Right renal cortex interstitium (tissue), 3 donors: ENCODE results near the gene NAT14. TPM values are rescaled to one million over a fixed set of nuclear protein-coding genes. Genes with fewer than 3 reads are reported as not detected.
A peak's percentile ranks its signal among the peaks of the same experiment; 100 is the strongest.

Experiments
- DNase-seq, 3 donors: peaks; one replicate each; pipeline ENCODE4 v3.0.0-alpha.2; 2013; ENCODE audit warnings: low read depth in 3 of 3, low spot score in 2 of 3
- polyA plus RNA-seq, 3 donors: library from polyadenylated mRNA; unstranded; fragments of 120-200 nt; gene quantifications; one replicate each; pipeline ENCODE4 v1.2.1, GENCODE V29; 2013; ENCODE audit not compliant: insufficient read length in 3 of 3

NAT14 gene
- polyA plus RNA-seq, 3 donors = 44.7 to 51.7 (median 45.9) TPM

DNA sequence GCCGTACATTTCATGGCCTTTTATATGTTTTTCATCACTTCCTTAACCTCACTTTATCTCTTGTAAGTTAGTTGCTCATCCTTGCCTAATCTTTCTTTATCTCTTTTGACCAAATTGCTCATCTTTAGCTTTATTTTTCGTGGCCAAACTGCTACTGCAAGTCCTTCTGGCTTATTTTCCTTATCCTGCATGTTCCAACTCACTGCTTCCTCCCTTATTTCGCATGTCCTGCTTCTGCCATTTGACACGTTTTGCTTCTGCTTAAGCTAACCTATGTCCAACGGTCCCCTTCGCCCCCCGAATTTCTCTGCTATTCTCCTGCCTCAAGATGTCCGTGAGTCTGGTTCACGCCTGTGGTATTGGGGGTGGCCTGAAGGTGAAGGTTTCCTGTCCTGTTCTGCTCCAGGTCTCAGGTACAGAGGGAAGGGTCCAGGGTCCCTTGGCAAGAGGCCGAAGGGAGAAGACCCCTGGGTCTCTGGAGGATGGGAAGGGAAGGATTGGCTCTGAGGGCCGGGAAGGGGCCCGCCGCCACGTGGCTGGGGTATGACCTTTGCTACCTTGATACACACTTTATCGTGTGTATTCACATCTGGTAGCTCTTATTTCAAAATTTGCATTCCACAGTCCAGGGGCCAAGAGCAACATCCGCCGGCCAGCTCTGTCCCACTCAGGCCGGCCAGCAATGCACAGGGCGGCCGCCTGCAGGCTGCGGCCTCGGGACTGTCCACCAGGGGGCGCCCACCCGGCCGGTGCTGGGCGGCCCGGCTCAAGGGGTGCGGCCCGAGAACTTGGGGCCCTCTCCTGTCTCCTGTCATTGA lies 17.5 kb upstream of the NAT14 start:
- DNase-seq = no peak

- DNase-seq = no peak
These were observed 17.0 kb upstream of the NAT14 start for GRCh38 chr19:55468054-55468393.

DNA sequence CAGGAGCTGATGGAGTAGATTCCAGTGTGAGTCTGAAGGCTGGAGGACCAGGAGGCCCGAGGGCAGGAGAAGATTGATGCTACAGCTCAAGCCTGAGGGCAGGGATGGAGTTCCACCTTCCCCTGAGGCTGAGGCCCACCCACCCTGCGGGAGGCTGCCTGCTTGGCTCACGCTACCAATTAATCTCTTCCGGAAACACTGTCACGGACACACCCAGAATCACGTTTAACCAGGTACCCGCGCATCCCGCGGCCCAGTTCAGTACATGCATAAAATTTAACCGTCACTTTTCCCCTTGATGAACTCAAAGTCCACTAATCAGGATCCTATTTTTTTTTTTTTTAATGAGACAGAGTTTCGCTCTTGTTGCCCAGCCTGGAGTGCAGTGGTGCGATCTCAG lies 13.7 kb upstream of the NAT14 start:
- no peak for DNase-seq

GRCh38 chr19:55472463-55472862 lies 12.5 kb upstream of the NAT14 start:
- DNase-seq = no peak

- no peak for DNase-seq
These were observed 11.6 kb upstream of the NAT14 start for GRCh38 chr19:55473225-55474012.

GRCh38 chr19:55474269-55475265 lies 10.4 kb upstream of the NAT14 start:
- DNase-seq = no peak

GRCh38 chr19:55476100-55476775 lies 8.8 kb upstream of the NAT14 start, which contains the start of gene ZNF628:
TSS of gene ZNF628 (plus strand) at chr19:55476617. CDS start at chr19:55479911, 3,294 bp downstream.
- peak; percentile 95 to 98 (median 97) for DNase-seq

- DNase-seq = no peak
These were observed 7.1 kb upstream of the NAT14 start for GRCh38 chr19:55477905-55478304.

GRCh38 chr19:55478364-55478763 lies 6.6 kb upstream of the NAT14 start:
- no peak for DNase-seq

- DNase-seq = no peak
These were observed 5.9 kb upstream of the NAT14 start for GRCh38 chr19:55479045-55479444.

- DNase-seq = no peak
These were observed 5.3 kb upstream of the NAT14 start for GRCh38 chr19:55479451-55480230.

- DNase-seq = no peak
These were observed 3.7 kb upstream of the NAT14 start for GRCh38 chr19:55481148-55481793.

- DNase-seq = no peak
These were observed 3.2 kb upstream of the NAT14 start for GRCh38 chr19:55481794-55482155.

DNA sequence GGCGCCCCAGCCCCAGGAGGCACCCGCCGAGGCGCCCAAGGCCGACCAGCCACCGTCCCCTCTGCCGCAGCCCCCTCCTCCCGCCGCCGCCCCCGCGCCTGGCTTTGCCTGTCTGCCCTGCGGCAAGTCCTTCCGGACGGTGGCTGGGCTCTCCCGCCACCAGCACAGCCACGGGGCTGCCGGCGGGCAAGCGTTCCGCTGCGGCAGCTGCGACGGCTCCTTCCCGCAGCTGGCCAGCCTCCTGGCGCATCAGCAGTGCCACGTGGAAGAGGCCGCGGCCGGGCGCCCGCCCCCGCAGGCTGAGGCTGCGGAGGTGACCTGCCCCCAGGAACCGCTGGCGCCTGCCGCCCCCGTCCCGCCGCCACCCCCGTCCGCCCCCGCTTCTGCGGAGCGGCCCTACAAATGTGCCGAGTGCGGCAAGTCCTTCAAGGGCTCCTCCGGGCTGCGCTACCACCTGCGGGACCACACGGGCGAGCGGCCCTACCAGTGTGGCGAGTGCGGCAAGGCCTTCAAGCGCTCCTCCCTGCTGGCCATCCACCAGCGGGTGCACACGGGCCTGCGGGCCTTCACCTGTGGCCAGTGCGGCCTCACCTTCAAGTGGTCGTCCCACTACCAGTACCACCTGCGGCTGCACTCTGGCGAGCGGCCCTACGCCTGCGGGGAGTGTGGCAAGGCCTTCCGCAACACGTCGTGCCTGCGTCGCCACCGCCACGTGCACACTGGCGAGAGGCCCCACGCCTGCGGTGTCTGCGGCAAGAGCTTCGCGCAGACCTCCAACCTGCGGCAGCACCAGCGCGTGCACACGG lies 2.6 kb upstream of the NAT14 start:
- DNase-seq = no peak

- DNase-seq = no peak
These were observed 1.9 kb upstream of the NAT14 start for GRCh38 chr19:55482967-55483705.

DNA sequence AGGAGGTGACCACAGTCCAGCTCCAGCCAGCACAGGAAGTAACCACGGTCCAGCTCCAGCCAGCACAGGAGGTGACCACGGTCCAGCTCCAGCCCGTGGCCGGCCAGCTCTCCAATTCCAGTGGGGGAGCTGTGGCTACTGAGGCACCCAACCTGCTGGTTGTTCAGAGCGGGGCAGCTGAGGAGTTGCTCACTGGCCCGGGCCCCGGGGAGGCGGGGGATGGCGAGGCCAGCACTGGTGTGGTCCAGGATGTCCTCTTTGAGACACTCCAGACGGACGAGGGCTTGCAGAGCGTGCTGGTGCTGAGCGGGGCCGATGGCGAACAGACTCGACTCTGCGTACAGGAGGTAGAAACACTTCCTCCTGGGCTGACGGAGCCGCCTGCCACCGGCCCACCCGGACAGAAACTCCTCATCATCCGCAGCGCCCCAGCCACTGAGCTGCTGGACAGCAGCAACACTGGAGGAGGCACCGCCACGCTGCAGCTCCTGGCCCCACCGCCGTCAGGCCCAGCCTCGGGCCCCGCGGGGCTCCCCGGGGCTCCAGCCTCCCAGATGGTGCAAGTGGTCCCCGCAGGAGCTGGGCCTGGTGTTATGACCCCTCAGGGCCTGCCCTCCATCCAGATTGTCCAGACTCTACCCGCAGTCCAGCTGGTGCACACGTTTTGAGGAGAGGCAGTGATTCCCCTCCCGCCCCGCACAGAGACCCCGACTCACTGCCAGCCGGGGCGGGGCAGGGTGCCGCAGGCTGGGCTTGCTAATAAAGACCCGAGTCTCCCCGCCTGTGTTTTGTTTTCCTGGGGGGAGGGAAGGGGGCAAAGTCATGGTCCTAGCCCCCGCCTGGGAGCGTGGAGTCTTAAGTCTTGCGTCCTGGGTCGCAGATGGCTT lies 1.0 kb upstream of the NAT14 start:
- DNase-seq = no peak
